HG02870 (cell line): ENCODE results near the gene CBFA2T2.
"Not testable (repeated sequence)": the region's sequence is repeated elsewhere in the genome, so short reads cannot be mapped to it uniquely, and the experiment has no call there.

Source experiments
- ATAC-seq: cut with Tn5 transposase; IDR thresholded peaks from one replicate; pipeline ENCODE4 v1.9.1; 2021; ENCODE audit warnings: mild to moderate bottlenecking, moderate library complexity; ENCODE audit not compliant: unreplicated experiment

The CBFA2T2 gene

DNA sequence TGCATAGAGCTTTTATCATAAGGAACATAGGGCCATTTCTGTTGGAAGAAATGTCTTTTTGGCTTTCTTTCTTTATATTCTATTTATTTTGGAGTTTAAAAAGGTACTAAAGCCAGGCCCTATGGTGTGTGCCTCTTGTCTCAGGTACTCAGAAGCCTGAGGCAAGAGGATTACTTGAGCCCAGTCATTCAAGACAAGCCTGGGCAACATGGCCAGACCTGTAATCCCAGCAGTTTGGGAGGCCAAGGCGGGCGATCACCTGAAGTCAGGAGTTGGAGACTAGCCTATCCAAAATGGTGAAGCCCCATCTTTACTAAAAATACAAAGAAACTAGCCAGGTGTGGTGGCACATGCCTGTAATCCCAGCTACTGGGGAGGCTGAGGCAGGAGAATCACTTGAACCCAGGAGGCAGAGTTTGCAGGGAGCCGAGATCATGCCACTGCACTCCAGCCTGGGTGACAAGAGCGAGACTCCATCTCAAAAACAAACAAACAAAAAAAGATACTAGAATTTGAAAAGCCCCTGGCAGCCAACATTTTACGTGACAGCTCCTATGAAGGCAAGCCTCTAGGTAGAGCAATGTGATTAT is 80.0 kb downstream of the CBFA2T2 start:
- no peak for ATAC-seq

DNA sequence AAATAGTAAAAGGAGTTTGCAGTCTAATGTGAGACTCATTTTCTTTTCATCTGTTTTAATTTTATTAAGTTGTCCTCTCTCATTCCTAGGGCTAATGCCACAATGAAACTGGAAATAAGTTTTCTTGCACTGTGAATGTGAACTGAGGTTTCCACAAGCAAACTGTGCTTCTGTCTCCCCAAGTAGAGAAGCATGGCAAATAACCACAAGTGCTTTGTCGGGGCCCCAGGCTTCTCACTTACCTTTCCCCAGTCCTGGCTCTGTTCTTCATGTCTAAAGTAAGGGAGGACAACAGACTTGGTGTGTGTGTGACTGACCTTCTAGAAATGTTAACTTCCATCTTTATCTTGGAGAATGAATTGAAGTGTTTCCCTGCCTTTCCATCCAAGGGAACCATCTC is 80.8 kb downstream of the CBFA2T2 start:
- ATAC-seq, result no peak

DNA sequence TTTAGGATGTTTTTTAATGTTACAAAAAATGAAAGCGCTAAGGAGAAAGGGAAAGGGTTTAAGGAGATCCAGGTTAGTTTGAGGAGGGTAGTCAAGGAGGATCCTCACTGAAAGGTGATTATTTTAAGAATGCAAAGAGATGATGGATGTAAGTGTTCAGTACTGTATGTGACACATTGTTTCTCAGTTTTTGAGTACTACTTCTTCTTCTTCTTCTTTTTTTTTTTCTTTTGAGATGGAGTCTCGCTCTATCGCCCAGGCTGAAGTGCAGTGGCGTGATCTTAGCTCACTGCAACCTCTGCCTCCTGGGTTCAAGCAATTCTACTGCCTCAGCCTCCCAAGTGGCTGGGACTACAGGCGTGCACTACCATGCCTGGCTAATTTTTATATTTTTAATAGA is 83.4 kb downstream of the CBFA2T2 start:
- ATAC-seq, result not testable (repeated sequence)

DNA sequence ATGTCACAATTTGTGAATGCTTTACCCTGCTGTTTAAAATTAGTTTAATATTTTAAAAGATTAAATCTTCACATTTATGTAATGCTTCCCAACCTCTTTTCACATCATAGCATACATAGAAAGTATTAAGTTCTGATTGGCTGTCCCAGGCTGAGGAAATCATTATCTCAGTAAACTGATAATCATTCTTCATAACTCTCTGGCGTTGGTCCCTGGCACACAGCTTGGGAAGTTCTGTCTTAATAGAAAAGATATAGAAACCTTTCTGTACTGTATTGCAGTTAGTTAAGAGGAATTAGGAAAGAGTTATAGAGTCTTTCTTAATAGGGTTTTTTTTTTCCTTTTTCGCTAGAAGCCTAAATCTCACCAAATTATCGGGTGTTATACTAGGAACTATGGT is 85.4 kb downstream of the CBFA2T2 start:
- no peak for ATAC-seq

DNA sequence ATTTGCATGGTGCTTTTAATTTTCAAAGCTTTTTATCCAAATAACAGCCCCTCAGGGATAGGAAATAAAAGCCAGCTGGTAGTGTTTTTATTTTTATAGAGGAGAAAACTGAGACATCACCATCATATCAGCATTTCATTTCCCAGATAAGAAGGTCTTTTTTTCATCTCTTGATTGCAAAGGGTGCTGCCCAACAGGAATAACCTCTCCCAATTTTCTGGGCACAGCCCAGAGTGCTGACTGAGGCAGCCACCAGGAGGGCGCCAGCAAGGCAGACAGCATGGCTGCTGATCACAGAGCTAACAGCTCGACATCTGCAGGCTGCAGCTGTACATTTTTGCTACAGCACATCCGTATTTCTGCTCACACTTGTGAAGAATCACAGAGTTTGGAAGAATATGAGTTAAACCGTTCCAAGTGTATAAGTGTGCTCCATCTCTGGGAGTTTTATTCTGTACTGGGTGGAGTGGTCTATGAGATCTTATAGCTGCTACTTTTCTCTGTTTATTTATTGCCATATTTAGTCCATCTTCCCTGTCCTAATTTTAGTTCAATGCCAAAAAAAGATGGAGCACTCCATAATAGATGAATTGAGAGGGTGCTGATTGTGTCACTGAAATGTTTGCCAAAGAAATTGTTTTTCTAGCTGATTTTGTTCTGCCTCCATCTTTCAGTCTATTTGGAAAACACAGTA is 86.7 kb downstream of the CBFA2T2 start:
- ATAC-seq, result no peak

DNA sequence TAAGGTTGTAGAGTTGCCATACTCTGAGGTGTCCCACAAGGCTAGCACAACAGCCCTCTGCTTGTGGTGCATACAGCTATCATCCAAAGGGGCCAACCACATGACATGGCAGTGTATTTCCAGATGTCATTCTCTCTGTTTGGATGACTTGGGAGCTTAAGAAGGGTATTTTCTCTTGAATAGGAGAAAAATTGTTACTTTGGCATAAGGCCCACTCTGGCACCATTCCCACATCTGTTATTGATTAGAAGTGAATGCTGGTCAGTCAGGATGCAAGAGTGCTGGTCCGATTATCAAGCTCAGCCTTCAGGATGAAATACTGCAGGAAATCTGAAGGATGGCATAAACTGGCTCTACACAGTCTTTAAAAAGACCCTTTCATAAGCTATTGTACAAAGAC is 88.6 kb downstream of the CBFA2T2 start:
- ATAC-seq, result no peak

DNA sequence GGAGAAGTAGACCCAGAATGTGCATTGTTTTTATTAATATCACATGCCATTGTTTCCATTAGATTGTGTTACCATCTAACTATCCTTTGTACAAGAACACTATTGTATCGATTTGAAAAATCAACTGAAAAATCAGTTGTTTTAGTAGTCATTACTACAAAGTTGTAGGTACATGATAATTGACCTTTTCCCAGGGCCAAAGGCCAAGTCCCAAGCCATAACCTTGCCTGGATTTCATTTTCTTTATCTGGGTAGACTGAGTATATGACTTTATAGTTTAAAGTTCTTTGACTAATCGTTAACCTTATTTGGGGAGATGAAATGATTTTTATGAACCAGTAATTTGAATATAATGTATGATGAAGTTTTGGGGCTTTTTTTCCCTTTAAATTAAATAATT is 93.2 kb downstream of the CBFA2T2 start:
- ATAC-seq, result no peak

DNA sequence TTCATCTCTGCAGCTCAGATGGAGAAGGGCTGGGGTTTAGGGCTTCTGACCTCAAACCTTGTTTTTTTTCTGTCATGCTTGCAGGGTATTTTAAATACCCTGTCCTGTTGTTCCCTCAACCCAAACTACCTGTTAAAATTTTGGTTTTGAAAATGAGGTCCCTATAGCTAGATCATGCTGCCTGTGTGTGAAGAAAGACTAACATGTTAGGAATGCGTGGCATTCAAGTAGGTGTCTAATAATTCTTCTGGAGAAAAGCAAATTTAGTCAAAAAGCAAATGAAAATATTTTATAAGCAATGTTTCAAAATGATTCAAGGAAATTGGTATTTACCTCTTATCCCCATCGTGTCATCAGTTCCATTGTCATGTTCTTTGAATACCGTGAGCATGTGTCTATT is 95.1 kb downstream of the CBFA2T2 start:
- ATAC-seq, result no peak

DNA sequence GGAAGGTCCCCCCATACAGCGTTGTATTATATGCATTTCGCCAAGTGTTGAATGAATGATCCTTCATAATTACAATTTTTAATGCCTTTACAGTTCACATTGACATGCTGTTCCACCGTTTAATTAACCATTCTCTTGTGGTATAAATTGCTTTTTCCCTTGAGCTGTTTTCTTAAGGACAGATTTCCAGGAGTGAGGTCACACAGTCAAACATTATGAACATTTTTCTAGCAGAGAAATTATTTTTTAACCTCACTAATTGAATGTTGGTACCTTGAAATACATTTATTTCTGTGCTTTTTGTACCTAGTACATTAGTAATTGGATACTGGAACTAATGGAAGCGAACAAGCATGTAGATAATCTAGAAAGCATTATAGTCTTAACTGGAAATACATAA is 95.5 kb downstream of the CBFA2T2 start:
- ATAC-seq, result no peak

DNA sequence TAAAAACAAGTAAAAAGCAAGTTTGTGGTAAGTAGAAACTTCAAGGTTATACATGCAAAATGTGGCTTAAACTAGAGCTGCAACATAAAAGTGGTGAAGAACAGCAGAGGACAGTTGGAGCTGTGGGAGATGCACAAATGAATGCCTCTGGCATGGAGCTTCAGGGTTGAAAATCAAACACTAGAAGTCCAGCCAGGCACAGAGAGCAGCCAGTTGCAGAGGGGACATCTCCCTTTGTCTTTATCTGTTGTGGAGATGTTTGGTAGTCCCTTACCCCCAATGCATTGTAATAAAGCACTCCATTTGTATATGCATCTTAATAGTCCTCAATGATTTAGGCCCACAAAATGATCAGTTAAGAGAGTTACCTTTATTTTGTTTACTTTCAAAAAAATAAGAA is 99.2 kb downstream of the CBFA2T2 start:
- no peak for ATAC-seq

DNA sequence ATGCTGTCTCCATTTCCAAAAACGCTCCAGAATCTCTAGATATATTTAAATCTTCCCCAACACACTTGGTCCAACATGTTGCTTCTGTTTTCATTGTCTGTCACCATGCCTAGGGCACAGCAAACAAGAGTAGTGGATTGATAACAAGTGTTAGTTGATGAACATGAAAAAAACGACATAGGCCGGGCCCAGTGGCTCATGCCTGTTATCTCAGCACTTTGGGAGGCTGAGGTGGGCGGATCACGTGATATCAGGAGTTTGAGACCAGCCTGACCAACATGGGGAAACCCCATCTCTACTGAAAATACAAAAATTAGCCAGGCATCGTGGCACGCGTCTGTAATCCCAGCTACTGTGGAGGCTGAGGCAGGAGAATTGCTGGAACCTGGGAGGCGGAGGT is 102.0 kb downstream of the CBFA2T2 start:
- ATAC-seq, result not testable (repeated sequence)

DNA sequence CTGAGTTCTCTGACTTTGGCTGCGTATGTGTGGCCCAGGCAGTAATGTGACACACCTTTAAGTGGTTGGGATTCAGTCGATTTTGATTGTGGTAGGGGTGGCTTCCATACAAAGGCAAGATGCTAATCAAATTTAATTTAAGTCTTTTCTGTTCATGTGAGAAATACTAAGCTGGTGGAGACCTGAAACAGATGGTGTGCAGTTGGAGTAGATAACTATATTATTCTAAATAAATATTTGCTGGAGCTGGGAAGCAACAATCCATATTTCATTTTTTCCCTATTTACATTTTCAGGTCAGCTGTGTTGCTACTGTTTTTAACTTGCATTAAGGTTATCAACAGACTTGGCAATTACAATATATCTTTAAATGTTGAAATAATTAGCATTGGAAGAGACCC is 104.8 kb downstream of the CBFA2T2 start:
- ATAC-seq, result no peak

DNA sequence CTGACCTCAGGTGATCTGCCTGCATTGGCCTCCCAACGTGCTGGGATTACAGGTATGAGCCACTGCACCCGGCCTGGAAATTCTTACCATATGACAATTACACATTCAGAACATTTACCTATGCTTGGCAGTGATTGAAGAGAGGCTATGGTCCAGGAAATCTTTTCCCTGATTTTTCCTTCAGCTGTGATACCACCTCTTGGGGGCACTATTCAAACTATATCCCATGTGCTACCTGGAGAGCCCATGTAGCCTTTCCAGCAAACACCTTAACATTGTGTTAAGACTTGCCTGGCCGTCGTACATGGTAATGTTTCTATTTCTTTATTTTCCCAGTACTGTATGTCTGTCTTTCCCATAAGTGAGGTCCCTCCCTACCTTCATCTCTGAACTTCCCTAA is 110.5 kb downstream of the CBFA2T2 start:
- ATAC-seq, result no peak

DNA sequence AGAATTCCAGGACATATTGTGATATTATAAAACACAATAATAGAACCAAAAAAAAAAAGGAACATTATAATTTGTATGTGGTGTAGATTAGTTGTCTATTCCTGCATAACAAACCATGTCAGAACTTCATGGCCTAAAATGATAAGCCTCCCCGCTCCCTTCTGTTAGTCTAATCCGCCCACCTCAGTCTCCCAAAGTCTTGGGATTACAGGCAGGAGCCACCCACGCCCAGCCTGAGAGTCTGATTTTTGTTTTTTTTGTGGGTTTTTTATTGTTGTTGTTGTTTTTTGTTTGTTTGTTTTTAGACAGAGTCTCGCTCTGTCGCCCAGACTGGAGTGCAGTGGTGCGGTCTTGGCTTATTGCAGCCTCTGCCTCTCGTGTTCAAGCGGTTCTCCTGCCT is 111.1 kb downstream of the CBFA2T2 start:
- ATAC-seq, result no peak

DNA sequence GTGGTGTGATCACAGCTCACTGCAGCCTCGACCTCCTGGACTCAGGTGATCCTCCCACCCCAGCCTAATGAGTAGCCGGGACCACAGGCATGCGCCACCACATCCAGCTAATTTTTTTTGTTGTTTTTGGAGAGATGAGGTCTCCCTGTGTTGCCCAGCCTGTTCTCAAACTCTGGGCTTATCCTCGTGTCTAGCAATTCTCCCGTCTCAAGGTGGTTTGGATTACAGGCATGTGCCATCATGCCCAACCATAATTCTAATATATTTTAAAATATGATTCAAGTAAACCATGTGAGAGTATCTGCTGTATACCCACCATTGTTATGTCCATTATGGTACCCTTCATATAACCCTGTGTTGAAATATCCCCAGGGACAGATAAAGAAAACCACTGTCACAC is 112.0 kb downstream of the CBFA2T2 start:
- no peak for ATAC-seq

DNA sequence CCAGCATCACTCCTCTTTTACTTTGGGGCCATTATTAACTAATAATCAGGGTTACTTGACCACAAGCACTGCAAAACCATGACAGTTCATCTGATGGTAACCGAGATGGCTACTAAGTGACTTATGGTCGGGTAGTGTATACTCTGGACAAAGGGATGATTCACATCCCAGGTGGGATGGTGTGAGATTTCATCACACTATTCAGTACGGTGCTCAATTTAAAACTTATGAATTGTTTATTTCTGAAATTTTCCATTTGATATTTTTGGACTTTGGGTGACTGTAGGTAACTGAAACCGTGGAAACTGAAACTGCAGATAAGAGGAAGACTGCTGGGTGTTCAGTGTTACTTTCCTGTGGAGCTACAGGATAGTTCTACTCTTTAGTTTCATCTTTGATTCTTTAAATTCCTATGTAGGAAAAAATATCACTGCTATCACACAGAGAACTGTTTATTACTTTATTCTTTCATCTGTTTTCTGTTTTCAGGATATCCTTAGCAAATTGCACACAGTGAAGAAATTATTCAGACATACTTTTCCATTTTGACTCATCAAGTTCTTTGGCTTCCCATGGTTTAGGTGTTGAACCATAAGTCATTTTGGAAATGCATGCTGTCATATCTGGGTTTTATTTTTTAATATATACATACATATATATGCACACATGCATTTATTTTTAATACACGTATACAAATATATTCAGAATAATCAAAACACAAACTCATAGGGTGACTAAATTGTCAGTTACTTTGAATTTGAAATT is 113.1 kb downstream of the CBFA2T2 start:
- no peak for ATAC-seq

DNA sequence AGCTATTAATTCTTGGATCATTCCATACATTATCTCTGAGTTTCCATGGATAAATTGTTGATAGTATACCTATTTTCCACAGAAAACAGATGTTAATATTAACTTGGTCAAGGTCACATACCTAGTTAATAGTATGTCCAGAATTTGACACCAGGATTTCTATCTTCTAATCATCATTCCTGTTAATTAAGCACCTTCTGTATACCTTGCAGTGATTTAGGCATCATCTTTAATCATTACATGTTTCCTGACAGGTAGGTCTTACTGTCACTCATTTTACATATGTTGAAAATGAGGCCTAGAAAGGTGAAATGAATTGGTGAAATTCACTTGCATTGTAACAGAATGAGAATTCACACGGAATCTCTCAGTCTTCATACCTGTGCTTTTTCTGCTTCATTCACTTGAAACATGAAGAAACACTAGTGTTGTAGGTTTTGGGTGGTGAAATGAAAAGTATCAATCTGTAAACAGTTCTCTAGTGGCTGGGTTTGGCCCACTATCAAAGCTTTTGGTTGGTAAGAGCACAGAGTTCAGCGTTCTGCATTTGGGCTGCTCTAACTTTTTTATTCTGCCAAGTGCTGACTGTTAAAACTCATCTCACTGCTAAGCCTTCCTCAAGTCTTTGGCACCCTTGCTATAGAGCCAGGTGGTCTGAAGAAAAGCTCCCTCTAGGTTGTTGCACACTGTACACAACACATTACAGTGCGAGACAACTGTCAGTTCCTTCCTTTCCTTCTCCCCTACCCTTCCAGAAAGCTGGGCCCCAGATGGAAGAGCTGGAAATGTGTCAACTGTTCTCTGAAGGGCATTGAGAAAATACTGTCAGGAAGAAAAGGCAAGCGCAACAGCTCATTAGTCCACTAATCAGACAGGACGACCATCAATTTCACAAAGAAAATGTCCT is 114.4 kb downstream of the CBFA2T2 start:
- no peak for ATAC-seq

DNA sequence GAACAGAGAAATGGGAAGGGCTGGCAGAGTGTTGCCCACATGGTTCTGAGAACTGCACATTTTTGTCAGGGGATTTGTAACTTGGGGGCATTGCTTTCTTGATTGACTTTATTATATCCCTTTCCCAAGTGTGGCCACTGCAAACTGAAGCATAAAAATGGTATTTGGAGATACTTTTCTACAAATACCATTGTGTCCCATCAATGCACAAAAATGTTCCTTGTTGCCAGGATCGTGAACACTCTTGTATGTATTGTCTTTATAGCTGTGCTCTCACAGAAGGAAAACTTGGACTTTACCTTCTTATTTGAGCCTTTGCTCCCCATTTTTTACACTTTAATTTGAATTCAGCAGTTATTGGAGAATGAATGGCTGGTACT is 115.1 kb downstream of the CBFA2T2 start:
- no peak for ATAC-seq

DNA sequence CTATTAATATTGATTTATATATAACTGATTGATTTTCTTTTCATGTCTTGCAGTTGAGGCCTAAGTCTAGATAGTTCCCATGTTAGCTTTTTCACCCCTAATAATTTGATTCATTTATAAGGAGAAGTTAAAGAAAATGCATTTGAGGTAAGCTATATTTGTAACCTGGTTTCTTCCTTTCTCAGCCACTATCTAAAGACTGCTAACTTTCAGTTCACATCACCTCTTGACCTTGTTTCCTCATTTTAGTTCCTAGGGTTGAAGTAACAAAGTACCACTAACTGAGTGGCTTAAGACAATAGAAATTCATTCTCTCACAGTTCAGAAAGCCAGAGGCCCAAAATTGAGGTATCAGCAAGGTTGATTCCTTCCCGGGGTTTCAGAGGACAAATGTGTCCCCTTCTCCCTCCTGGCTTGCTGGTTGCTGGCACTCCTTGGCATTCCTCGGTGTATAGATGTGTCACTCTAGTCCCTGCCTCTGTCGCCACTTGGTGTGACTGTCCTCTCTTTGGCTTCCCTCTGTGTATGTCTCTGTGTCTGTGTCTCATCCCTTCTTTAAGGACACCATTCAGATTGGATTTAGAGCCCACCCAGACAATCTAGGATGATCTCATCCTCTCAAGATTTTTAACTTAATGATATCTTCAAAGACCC is 116.3 kb downstream of the CBFA2T2 start:
- peak; percentile 66 for ATAC-seq

DNA sequence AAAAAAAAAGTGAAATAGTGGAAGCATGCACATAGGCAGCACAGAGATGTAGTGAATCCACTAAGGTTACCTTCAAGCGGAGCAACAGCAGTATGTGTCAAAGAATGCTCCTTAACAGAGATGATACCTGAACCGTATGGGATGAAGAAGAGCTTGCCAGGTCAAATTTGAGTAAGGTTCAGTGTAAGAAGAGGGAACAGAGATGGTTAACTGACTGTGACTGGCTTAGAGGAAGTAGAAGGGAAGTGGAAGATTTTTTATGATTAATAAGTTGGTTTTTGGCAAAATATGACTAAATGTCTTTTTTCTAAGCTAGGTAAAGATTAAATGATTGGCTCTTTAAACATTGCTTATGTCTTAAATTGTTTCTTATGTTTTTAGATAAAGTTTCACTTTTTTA is 119.6 kb downstream of the CBFA2T2 start:
- no peak for ATAC-seq

DNA sequence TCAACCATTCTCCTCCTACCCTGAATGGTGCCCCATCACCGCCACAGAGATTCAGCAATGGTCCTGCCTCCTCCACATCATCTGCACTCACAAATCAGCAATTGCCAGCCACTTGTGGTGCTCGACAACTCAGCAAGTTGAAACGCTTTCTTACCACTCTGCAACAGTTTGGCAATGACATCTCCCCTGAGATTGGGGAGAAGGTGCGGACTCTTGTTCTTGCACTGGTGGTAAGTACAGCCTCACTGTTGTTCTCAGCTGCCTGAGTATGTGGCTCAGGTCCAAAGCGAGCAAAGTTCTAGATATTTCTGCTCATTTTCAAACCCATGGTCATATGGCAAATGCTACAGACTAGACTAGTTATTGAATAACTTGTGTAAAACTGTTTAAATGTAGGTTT is 121.2 kb downstream of the CBFA2T2 start:
- no peak for ATAC-seq
